ENCODE results near the gene DYNLL2.
"Not testable (repeated sequence)": the region's sequence is repeated elsewhere in the genome, so short reads cannot be mapped to it uniquely, and the experiment has no call there.

Gene DYNLL2

DNA sequence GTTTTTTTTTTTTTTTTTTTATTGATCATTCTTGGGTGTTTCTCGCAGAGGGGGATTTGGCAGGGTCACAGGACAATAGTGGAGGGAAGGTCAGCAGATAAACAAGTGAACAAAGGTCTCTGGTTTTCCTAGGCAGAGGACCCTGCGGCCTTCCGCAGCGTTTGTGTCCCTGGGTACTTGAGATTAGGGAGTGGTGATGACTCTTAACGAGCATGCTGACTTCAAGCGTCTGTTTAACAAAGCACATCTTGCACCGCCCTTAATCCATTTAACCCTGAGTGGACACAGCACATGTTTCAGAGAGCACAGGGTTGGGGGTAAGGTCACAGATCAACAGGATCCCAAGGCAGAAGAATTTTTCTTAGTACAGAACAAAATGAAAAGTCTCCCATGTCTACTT lies 10.0 kb upstream of the DYNLL2 start:
- DNase-seq = not testable (repeated sequence)

DNA sequence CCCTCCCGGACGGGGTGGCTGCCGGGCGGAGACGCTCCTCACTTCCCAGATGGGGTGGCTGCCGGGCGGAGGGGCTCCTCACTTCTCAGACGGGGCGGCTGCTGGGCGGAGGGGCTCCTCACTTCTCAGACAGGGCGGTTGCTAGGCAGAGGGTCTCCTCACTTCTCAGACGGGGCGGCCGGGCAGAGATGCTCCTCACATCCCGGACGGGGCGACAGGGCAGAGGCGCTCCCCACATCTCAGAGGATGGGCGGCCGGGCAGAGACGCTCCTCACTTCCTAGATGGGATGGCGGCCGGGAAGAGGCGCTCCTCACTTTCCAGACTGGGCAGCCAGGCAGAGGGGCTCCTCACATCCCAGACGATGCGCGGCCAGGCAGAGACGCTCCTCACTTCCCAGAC lies 8.8 kb upstream of the DYNLL2 start:
- DNase-seq = not testable (repeated sequence)

DNA sequence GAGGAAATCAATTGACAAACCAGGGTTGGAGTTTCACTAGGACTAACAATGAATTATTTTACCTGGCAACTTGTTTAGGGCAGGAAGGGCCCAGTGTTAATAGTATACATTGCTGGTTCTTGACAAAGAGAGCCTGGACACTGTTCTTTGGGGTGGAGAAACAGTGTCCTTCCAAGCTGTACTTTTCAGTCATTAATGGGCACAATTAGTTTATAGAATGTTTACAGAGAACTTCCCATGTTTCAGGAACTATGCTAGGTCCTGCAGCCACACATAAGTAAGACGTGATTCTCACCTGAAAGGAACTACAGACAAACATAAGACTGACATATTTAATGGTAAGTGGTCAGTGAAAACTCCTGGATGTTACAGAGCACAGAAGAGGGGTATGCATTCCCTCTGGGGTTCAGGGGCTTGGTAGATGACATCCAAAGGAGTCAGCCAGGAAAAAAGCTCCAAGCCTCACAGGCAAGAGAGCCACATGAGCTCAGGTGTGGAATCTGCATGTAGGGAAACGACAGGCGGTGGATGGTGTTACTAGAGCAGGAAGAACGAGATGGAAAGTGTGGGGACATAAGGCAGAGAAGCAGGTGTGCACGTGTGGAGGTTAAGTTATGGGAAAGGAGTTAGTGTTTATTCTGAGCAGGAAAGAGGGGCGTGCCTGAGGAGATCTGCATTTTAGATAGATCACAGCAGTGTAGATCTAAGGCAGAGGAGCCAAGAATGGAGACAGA lies 3.8 kb upstream of the DYNLL2 start:
- no peak for DNase-seq

DNA sequence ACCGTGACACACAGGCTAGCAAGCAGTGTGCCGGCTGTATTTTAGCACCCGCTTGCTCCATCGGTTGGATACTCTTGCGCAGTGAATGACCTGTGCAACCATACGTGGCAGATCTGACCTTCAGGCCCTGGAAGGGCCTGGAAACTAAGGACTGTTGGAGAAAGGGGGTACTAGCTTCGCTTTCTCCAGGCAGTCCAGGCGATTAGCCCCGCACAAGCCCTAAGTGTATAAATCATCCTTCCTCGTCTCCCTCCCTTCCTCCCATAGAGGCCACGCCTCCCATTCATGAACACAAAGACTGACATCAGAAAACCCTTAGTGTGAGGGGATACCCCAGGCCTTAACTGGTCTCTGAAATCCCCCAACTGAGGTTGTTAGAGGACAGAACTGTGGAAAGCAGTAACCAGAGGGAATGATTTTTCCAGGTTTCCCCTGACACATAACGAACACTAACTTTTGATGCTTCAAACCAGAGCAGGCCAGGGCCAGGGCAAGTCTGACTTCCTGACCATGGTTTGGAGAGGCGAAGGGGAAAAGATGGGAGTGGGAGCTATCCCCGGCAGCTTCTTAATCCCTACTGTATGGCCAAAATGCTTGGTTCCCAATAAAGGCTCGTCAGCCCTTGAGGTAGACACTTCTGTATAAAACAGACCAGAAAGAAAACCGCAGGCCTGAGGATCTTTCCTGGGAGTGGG lies 1.4 kb upstream of the DYNLL2 start:
- no peak for DNase-seq

DNA sequence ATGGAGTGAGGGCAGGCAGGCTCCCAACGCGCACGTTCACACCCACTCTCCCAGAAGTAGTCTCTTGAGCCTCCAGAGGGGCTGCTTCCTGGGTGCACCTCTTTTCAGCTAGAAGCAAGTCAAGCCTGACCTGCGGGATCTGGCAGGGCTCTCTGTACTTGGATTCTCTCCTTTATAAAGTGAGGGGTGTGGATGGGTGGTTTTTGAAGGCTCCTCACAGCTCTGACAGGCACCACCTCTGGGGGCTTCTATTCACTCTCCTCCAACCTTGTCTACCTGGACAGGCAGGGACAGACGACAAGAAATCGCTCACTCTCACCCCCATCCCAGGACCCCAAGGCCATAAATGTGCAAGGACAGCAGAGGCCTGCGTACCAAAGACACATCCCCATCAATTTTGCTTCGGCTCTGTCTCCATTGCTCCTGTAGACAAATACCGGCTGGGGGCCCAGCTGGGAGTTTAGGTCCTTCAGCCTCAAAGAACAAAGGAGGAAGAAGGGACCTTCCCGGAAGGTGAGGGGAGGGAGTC lies 814 bp upstream of the DYNLL2 start:
- DNase-seq = no peak

DNA sequence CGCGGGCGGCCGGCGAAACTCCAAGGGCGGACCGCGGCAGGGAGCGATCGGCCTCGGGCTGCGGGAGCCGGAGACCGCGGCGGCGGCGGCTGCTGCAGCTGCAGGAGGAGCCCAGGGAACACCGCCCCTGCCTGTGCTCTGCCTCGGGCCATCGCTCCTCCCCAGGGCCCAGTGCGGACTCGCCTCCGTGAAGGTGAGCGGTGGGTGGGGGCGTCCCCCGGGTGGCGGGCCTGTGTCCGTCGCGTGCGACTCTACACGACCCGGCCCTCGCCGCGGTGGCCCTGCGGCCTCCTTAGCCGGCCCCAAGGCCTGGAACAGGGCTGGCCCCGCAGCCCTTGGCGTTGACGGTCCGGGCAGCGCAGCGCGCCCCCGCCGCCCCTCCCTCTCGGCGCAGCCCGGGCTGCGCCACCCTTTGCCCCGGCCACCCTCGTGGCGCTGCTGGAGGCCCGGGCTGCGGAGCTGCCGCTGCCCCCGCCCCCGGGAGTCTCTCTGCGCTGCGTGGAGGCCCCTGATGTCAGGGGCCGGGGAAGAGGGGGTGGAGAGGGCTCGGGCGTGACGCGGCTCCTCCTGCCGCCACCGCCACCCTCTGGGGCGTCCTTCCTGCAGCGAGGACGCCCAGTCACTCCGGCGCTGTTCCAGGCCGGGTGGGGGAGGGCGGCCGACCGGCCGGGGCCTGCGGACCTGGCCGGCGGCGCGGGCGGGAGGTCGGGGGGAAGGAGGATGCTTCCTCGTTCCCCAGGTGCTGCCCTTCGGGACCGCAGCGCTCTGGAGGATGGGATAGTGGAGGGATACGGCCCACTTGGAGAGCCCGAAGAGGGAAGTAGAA lies 485 bp downstream of the DYNLL2 start:
- peak; percentile 68 for DNase-seq

DNA sequence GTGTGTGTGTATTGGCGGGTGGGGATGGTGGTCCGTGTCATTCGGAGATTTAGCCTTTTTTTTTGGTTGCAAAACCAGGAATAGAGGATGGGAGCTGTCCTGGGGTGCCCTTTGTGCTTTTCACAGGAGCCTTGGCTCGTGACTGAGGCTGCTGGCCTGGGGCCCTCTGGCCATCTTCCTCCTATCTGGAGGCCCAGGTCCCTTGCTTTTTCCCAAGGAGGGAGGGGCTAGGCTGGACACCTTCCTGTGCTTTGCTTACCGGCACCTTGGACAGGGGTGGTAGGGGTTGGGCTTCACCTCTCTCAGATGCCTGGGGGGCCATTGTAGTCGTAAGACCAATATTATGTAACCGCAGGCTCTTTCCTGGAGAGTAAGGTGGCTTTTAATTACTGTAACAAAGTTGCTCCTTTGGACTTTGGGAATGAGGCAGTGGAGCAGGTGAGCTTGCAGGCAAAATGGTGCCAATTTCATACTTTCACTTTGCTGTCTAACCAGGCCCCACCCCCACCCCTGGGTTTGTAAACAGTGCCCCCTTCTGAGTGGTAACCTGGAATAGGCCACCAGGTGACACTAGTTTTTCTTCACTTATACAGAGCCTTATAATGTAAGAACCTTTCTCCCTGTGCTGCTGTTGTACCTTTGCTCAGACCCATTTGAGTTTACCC lies 1.2 kb downstream of the DYNLL2 start:
- DNase-seq = peak; percentile 69

DNA sequence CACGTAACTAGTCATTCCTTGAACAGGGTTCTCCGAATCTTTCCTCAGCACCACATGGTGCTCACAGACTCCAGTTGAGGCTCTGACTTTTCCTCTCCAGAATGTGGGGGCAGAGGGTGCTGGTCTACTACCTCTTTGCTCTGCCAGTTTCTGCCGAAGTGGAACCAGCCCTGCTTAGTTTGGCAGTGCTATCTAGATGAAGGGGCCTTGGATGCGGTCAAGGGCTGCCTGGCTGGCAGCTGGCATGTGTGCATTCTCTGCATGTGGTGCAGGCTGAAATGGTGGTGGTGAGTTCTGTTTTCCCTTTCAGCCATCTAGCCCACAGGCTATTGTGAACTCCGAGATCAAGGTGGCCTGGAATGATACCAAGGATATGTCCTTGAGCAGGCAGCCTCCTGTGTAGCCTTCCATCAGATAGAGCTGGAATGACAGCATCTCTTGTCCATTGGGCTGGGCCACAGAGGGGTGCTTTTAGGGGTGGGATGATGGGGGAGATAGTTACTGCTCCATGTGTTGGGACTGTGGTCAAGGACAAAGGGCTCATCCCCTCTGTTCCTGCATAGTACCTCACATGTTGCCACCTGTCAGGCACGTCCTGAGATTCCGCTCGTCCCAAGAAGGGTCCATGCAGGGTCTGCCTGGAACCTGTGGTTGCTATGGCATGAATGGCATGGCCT lies 2.0 kb downstream of the DYNLL2 start:
- DNase-seq = no peak

DNA sequence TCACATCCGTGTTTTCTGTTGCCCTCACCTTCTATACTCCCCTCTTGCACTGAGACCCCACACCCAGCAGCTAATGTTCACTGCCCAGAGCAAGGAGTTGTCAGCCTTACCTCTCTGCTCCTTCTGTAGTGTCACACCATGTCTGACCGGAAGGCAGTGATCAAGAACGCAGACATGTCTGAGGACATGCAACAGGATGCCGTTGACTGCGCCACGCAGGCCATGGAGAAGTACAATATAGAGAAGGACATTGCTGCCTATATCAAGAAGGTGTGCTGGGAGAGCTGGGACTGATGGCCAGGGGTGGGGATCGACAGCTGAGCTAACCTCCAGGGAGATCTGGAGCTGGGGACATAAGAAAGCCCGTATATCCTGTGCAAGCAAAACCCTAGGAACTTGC lies 3.7 kb downstream of the DYNLL2 start:
- no peak for DNase-seq

DNA sequence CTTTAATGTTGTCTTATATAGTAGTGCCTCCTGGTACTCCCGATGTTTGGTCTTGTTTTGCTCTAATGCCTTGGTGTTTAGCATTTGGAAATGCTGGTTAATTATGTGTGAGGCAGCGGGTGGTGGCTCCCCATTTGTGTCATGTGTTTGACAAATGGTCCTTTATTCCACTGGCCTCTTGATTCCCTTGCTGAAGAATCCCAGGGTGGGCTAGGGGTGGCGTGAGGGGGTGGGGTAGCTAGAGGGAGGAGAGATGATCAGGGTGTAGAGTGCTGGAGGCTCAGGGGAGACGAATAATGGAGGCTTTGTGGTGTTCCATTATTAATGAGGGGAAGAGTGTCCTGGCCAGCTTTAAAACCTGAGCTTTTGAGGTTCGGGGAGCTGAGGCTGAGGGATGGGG lies 5.4 kb downstream of the DYNLL2 start:
- no peak for DNase-seq

DNA sequence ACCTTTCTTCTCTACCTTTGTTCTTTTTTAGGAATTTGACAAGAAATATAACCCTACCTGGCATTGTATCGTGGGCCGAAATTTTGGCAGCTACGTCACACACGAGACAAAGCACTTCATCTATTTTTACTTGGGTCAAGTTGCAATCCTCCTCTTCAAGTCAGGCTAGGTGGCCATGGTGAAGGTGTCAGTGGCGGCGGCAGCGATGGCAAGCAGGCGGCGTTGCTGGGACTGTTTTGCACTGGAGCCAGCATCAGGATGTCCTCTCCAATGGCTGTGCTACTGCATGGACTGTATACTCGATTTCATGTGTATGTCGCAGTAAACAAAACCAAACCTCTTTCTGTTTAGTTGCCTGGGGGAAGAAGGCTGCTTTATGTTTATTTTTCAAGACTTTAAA lies 5.9 kb downstream of the DYNLL2 start:
- no peak for DNase-seq

DNA sequence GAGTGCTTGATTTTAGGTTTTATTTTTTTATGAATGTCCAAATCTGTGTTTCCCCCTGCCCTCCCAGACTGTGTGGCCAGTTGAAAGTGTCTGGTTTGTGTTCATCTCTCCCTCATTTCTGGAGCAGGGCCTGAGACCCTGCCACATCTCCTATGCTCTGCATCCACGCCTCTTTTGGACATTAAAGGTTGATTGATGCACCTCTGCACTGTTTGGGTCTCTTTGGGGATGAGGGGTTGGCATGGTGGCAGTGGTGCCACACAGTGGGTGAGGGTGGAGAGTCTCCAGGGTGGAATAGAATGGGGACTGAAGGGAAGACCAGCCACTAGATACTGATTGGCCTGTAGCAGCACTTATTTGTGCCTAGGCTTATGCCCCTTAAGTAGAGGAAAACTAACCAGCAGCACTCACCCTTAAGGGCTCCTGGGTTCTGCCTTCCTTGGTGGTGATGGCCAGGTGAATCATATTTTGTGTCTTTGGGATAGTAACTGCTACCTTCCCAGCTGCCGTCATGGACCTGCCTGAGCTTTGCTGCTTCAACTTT lies 7.9 kb downstream of the DYNLL2 start:
- no peak for DNase-seq

DNA sequence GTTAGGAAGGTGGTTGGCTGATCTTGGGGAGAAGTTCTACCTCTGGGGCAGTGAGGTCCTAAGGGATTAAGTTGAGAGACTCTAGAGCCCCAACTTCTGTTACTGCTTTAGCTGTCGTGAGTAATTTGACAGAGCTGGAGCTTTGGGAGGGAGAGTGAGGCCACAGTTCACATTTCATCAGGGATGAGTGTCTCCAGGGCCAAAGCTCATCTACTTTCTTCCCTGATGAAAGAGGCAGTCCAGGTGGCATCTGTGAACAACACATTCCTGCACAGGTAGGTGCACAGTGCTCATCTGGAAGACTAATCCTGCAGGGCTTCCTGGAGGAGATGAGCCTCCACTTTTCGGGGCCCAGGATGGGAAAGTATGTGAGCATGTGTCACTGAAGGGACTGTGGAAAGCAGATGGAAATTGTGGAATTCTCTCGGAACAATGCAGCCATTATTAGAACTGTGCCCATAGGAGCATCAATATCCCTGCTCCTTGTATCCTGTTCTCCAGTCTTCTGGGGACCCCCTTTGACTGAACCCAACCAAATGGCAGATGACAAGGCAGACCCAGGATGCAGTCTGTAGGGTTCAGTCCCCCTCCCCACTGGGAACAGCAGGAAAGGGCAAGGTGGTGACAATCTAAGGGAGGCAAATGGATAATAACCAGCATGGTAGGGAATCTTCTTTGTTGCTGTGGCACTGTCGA lies 9.0 kb downstream of the DYNLL2 start:
- DNase-seq = no peak

DNA sequence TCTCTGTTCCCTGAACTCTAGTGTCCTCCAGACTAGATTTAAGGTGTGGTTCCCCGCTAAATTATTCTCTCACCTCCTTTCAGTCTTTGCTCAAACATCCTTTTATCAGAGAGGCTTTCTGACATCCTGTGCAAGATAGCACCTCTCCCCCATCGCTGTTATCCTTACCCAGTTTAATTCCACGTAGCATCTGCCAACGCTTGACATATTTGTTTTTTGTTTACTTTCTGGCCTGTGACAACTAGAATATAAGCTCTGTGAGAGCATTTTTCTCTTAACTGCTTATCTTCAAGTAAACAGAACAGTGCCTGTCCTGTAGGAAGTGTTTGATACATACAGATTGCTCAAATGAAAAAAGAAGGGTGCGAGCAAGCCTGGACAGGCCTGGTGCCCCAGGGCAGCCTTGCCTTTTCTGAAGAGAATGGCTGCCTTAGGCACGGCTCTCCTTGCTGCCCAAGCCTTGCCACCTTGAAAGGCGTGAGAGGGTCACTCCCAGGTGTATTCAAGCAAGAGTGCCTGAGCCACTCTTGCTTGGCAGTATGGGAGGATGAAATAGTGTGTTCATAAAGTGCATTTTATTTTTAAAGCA lies 9.7 kb downstream of the DYNLL2 start:
- no peak for DNase-seq

DNA sequence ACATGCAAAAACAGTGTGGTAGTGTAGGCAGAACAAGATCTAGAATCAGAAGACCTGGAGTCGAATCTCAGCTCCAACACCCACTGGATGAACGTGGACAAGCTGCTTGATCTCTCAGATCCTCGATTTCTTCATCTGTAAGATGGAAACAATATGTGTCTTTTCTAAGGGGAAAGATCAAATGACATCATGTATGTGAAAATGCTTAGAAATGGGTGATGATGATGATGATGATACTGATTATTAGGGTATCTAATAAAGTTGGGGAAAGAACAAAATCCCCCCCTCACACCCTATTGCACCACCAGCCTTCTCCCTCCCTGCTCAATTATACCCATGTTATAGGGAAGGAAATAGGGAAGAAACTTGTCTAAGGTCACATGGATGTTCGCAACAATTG lies 10.9 kb downstream of the DYNLL2 start:
- no peak for DNase-seq

DNA sequence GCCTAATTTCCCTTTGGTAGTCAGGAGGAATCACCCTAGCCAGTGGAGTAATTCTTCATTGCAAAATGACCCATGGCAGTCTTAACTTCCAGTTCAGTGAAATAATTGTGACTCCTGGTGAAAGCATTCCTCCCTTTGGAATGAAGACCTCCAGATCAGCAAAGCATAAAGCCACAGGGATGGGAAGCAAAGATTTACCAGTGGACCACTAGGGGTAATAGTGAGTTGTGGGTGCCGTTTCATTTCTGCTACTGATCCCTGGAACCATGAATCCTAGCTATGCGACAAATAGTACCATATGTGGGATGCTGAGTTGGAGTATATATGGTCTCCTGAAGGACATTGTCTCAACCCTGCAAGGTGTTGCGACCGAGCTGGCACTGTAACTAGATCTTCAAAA lies 13.7 kb downstream of the DYNLL2 start:
- no peak for DNase-seq

DNA sequence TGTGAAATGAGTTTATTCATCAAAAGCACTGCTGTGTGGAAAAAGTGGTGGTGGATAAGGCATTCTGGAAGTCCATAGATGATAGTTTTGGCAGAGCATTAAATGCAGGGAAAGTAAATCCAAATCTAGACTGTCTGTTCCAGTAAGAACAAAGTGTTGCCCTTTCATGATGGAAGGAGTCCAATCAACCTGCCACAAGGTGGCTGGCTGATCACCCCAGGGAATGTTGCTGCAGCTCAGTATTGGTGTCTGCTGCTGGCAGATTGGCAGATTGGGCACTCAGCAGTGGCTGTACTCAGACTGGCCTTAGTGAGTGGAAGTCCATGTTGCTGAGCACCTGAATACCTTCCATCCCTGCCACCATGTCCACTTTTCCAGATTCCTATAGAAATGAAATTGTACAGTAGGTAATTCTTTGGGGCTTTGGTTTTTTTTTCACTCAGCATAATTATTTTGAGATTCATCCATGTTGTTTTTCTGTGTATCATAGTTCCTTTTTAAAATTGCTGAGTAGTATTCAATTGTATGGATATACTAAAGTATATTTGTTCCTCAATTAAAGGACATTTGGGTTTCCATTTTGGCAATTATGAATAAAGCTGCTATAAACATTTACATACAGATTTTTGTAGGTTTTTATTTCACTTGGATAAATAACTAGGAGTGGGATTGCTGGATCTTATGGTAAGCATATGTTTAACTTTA lies 14.3 kb downstream of the DYNLL2 start:
- DNase-seq = no peak

DNA sequence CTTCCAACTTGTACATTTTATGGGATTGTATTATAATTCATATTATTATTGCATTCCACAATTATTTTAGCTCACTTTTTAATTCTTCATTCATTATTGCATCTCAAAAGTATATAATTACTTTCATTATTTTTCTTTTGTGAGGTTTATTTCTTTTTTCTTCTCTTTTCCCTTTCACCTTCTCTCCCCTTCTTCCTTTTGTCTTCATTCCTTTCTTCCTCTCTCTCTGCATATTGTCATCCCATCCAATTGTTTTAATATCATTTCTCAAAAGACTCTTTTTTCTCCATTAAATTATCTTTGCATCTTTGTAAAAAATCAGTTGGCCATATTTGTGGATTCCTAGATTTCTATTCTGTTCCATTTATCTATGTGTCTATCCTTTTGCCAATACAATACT lies 17.3 kb downstream of the DYNLL2 start:
- DNase-seq = no peak

DNA sequence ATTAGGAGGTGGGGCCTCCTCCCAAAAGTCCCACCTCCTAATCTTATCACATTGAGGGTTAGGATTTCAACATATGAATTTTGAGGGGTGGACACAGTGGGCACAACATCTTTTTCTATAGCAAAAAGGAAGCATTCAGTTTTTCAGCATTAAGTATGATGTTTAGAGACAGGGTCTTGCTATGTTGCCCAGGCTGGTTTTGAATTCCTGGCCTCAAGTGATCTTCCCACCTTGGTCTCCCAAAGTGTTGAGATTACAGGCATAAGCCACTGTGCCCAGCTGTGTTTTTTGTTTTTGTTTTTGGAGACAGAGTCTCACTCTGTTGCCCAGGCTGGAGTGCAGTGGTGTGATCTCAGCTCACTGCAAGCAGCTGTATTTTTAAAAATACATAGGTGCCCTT lies 18.7 kb downstream of the DYNLL2 start:
- not testable (repeated sequence) for DNase-seq

DNA sequence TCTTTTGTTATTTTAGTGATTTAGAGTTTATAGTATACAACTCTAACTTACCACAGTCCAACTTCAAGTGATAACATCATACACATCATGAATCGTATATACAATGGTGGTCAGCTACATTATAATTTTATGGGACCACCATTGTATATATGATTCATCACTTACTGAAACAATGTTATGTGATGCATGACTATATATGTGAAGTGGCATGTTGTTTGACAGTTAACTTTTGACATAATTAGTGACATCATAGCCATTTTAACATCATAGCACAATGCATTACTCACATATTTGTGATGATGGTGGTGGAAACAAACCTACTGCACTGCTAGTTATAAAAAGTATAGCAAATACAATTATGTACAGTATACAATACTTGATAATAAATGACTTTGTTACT lies 21.9 kb downstream of the DYNLL2 start:
- no peak for DNase-seq

All from CD4-positive, alpha-beta T cell treated with Interleukin-10 for 1 hour (primary cell).